Measurements from ENCODE around the gene ECSIT. TPM values are rescaled to one million over a fixed set of nuclear protein-coding genes. Genes with fewer than 3 reads are reported as not detected.

ECSIT gene
- total and polyA plus RNA-seq, 12 donors, result 28.7 to 122 (median 67.0) TPM

GRCh38 chr19:11489378-11489777, 39.6 kb downstream of the ECSIT start:
- intact Hi-C loops (cut with DNase I), result no loop called here
- Histone ChIP-seq H3K9me3 (replicated peaks in 1 of 3) (no peaks in the 10 kb centered on the region), H3K4me1 (replicated peaks in 1 of 2) (peaks cover 0 to under 1% of the 10 kb centered on the region in 2 donors), H3K36me3 (replicated peaks in 1 of 2) (peaks cover 0 to 3% of the 10 kb centered on the region in 2 donors), H3K27me3 (no peaks in the 10 kb centered on the region), H3K4me3 (no peak overlapping the region), H3K27ac (no peak overlapping the region)
- DNase-seq, result no peak
- no peak for TF ChIP-seq POLR2A (IDR thresholded peaks at IDR 0.05)
- TF ChIP-seq CTCF (IDR thresholded peaks at IDR 0.05), result no peak
- WGBS, 4 donors, result 86 to 96% (median 91%) methylated on average over 5 to 7 of the region's 7 CpGs

DNA sequence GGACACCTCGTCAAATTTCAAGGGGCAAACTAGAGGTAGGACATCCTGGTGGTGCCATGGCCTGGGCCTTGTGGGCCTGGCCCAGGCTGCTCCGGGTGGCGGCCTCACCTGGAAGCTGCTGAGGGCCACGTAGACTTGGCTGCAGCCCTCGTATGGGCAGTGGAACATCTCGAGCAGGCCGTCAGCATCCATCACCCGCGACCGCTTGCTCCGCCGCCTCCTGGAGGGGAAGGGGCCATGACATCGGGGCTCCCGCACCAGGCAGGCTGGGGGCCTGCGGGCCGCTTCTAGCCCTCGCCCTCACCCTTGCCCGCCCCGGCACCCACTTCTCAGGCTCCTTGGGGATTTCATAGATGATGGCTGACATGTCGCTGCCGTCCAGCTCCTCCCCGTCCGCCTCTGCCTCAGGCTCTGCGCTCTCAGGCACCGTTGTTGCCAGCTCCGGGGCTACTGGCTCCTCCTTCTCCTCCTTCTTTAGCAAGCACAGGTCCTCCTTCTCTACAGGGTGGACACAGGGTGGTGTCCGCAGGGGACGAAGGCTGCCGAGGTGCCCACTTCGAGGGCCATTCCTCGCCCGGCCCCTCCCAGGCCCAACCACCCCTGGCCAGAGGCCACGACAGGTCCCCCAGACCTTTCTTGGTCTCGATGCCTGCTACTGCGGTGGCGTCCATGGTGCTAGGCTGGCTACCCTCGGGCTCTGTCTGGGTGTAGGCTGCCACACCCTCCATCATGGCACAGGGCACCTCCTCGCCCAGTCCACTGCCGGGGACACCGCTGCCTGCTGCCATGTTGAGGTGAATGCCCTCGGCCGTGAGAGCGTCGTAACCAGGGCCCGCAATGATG, 42.1 kb downstream of the ECSIT start:
- Histone ChIP-seq H3K27ac (no peak overlapping the region), H3K4me3 (no peak overlapping the region), H3K4me1 (replicated peaks in 1 of 2) (peaks cover 0 to 14% of the 10 kb centered on the region in 2 donors), H3K9me3 (replicated peaks in 1 of 3) (no peaks in the 10 kb centered on the region), H3K36me3 (replicated peaks in 1 of 2) (peaks cover 0 to 2% of the 10 kb centered on the region in 2 donors), H3K27me3 (peaks cover 4% of the 10 kb centered on the region)
- TF ChIP-seq CTCF (IDR thresholded peaks at IDR 0.05), result no peak
- TF ChIP-seq POLR2A (IDR thresholded peaks at IDR 0.05), result no peak
- DNase-seq, result no peak
- intact Hi-C loops (cut with DNase I), result no loop called here
- WGBS, 4 donors, result 90 to 94% (median 91%) methylated on average over 27 to 45 of the region's 45 CpGs

- no peaks in the 10 kb centered on the region for H3K9me3 ChIP-seq (replicated peaks in 1 of 3)
- intact Hi-C loops (cut with DNase I), result no loop called here
- no peaks in the 10 kb centered on the region for H3K36me3 ChIP-seq (replicated peaks in 1 of 2)
- WGBS, 4 donors, result 92 to 96% (median 93%) methylated on average over 9 to 13 of the region's 13 CpGs
- TF ChIP-seq CTCF (IDR thresholded peaks at IDR 0.05) (no peak), POLR2A (IDR thresholded peaks at IDR 0.05) (no peak)
- no peak for DNase-seq
- H3K27me3 ChIP-seq, result peaks cover 12% of the 10 kb centered on the region
- no peak overlapping the region for H3K27ac ChIP-seq
- H3K4me1 ChIP-seq (replicated peaks in 1 of 2), result peaks cover 0 to 19% of the 10 kb centered on the region in 2 donors
- H3K4me3 ChIP-seq, result no peak overlapping the region
Measured at GRCh38 chr19:11485245-11485837, 43.6 kb downstream of the ECSIT start.

DNA sequence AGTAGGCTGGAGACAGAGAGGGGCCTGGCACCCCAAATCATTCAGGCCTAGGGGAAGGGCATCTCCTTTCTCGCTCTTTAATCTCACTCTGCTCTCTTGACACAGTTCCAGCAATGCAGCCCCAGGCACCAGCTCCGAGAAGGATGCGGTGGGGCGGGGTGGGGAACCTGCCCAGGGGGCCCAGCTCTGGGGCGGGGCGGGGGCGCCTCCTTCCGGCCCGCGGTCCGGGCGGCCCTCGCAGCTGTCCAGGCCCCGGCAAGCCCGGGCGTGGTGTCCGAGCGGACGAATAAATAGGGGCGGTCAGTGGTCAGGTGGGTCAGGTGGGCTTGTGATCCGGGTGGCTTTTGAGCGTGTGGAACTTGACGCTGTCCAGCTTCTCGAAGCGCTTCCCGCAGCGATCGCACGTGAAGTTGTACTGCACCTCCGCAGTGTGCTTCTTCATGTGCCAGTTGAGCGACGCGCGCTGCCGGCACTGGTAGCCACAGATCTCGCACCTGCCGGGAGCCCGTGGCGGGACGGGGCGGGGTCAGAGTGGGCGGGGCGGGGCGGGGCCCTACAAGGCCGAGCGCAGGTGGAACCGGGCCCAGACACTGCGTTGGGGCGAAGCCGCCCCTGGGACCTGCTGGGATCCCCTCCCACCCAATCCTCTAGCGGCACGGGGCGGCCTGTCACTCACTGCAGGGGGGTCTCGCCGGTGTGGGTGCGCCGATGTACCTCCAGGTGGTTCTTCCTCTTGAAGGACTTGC, 45.4 kb downstream of the ECSIT start:
- Histone ChIP-seq H3K27me3 (peaks cover 16% of the 10 kb centered on the region), H3K9me3 (replicated peaks in 1 of 3) (no peaks in the 10 kb centered on the region), H3K4me3 (no peak overlapping the region), H3K4me1 (replicated peaks in 1 of 2) (peaks cover 8 to 31% of the 10 kb centered on the region in 2 donors), H3K27ac (no peak overlapping the region), H3K36me3 (replicated peaks in 1 of 2) (no peaks in the 10 kb centered on the region)
- no peak for TF ChIP-seq CTCF (IDR thresholded peaks at IDR 0.05)
- no peak for TF ChIP-seq POLR2A (IDR thresholded peaks at IDR 0.05)
- DNase-seq, result no peak
- WGBS, 4 donors, result 69 to 87% (median 80%) methylated on average over 6 to 57 of the region's 57 CpGs
- intact Hi-C loops (cut with DNase I), result loop anchor here in 1 of 2 donors (5.0 kb wide), 1 partner anchor 101 kb away; the partner anchor contains the start of gene EPOR

Measured in adrenal gland (tissue), 12 donors.